Osteoblast (primary cell): ENCODE measurements around the gene PTAFR. TPM values are rescaled to one million over a fixed set of nuclear protein-coding genes. Genes with fewer than 3 reads are reported as not detected.

Source experiments
- DNase-seq: peaks from one replicate; pipeline ENCODE4 v3.0.0; 2011; ENCODE audit warnings: low spot score, mixed read lengths; ENCODE audit not compliant: insufficient read length; ENCODE audit errors: missing footprints
- H2AFZ ChIP-seq: 2 replicates; pipeline ENCODE4 v1.6.0; 2011; ENCODE audit warnings: mild to moderate bottlenecking, low read length
- H3K27ac ChIP-seq: 2 replicates; pipeline ENCODE4 v1.5.1; 2011; ENCODE audit warnings: mild to moderate bottlenecking, low read depth, low read length, moderate library complexity
- H3K27me3 ChIP-seq: 2 replicates; pipeline ENCODE4 v1.6.0; 2012; ENCODE audit warnings: mild to moderate bottlenecking, control low read depth, inconsistent platforms, low read length, moderate library complexity; ENCODE audit not compliant: insufficient read depth
- H3K36me3 ChIP-seq: 2 replicates; pipeline ENCODE4 v1.5.1; 2011; ENCODE audit warnings: mild to moderate bottlenecking, low read length, control low read depth, moderate library complexity; ENCODE audit not compliant: insufficient read depth
- H3K4me1 ChIP-seq: 2 replicates; pipeline ENCODE4 v1.5.1; 2011; ENCODE audit warnings: mild to moderate bottlenecking, low read length, control low read depth, moderate library complexity; ENCODE audit not compliant: insufficient read depth
- H3K4me2 ChIP-seq: 2 replicates; pipeline ENCODE4 v1.6.0; 2011; ENCODE audit warnings: mild to moderate bottlenecking, low read length; ENCODE audit not compliant: insufficient read depth
- H3K4me3 ChIP-seq: fragments of 200-600 bp; sonication (generic); 3 replicates; pipeline ENCODE4 v1.5.1; 2012; ENCODE audit warnings: mild to moderate bottlenecking, low read length, inconsistent platforms; ENCODE audit not compliant: insufficient read depth
- H3K79me2 ChIP-seq: 2 replicates; pipeline ENCODE4 v1.6.0; 2012; ENCODE audit warnings: mild to moderate bottlenecking, low read length, control low read depth, inconsistent platforms; ENCODE audit not compliant: insufficient read depth
- H3K9me3 ChIP-seq: 2 replicates; pipeline ENCODE4 v1.5.1; 2011; ENCODE audit warnings: low read depth, low read length, control low read depth
- H4K20me1 ChIP-seq: 2 replicates; pipeline ENCODE4 v1.6.0; 2012; ENCODE audit warnings: mild to moderate bottlenecking, low read length, control low read depth; ENCODE audit not compliant: insufficient read depth
- CTCF ChIP-seq: IDR thresholded peaks from 2 replicates; pipeline ENCODE4 v1.5.1; 2011; ENCODE audit warnings: mild to moderate bottlenecking, low read depth, low read length, moderate library complexity; ENCODE audit errors: extremely low read depth
- total RNA-seq: library from RNA; depleted of rRNA; stranded (reverse); fragments of >200 nt; gene quantifications from 2 replicates; pipeline ENCODE4 v1.2.3, GENCODE V29; 2012

PTAFR gene
- total RNA-seq, 1 donor = under 0.01 TPM

GRCh38 chr1:28159680-28160079 is 16.8 kb downstream of the PTAFR start:
- Histone ChIP-seq H3K27ac (no peak overlapping the region), H3K4me3 (no peak overlapping the region), H2AFZ (no peak overlapping the region), H3K79me2 (no peaks in the 10 kb centered on the region), H4K20me1 (no peaks in the 10 kb centered on the region), H3K4me1 (peaks cover 8% of the 10 kb centered on the region), H3K27me3 (no peaks in the 10 kb centered on the region), H3K36me3 (no peaks in the 10 kb centered on the region), H3K4me2 (no peak overlapping the region), H3K9me3 (no peaks in the 10 kb centered on the region)
- DNase-seq = no peak
- no peak for TF ChIP-seq CTCF

GRCh38 chr1:28159243-28159642 is 17.2 kb downstream of the PTAFR start:
- Histone ChIP-seq H3K27ac (no peak overlapping the region), H4K20me1 (no peaks in the 10 kb centered on the region), H3K4me3 (no peak overlapping the region), H3K4me1 (peaks cover 8% of the 10 kb centered on the region), H3K4me2 (no peak overlapping the region), H3K79me2 (no peaks in the 10 kb centered on the region), H3K27me3 (no peaks in the 10 kb centered on the region), H2AFZ (no peak overlapping the region), H3K9me3 (no peaks in the 10 kb centered on the region), H3K36me3 (no peaks in the 10 kb centered on the region)
- no peak for TF ChIP-seq CTCF
- no peak for DNase-seq

GRCh38 chr1:28157894-28158293 is 18.6 kb downstream of the PTAFR start:
- no peak overlapping the region for H3K27ac ChIP-seq

GRCh38 chr1:28156821-28157220 is 19.7 kb downstream of the PTAFR start:
- Histone ChIP-seq H3K4me2 (no peak overlapping the region), H2AFZ (peak overlapping the region; percentile 47), H3K27me3 (no peaks in the 10 kb centered on the region), H3K27ac (no peak overlapping the region), H3K4me3 (no peak overlapping the region), H4K20me1 (no peaks in the 10 kb centered on the region), H3K36me3 (no peaks in the 10 kb centered on the region), H3K79me2 (no peaks in the 10 kb centered on the region), H3K4me1 (peaks cover 16% of the 10 kb centered on the region), H3K9me3 (no peaks in the 10 kb centered on the region)
- no peak for DNase-seq
- TF ChIP-seq CTCF = no peak

More at GRCh38 chr1:28157894-28158293, 18.6 kb downstream of the PTAFR start:
- Histone ChIP-seq H3K36me3 (no peaks in the 10 kb centered on the region), H3K4me2 (no peak overlapping the region), H3K27me3 (no peaks in the 10 kb centered on the region), H3K4me1 (peaks cover 13% of the 10 kb centered on the region), H3K9me3 (no peaks in the 10 kb centered on the region), H4K20me1 (no peaks in the 10 kb centered on the region), H2AFZ (no peak overlapping the region), H3K79me2 (no peaks in the 10 kb centered on the region), H3K4me3 (no peak overlapping the region)
- no peak for TF ChIP-seq CTCF
- no peak for DNase-seq
